ENCODE results near the gene TPSAB1. TPM values are rescaled to one million over a fixed set of nuclear protein-coding genes. Genes with fewer than 3 reads are reported as not detected.
"Not testable (repeated sequence)": the region's sequence is repeated elsewhere in the genome, so short reads cannot be mapped to it uniquely, and the experiment has no call there.

Gene TPSAB1
- total RNA-seq: not detected in 2 replicates

- not testable (repeated sequence) for H3K4me1 ChIP-seq (ENCODE audit: insufficient read depth, low read length); H3K36me3 ChIP-seq (ENCODE audit: insufficient read depth, low read length); H3K27ac ChIP-seq (ENCODE audit: low read depth, low read length); H3K27me3 ChIP-seq (ENCODE audit: insufficient read depth, low read length); H4K20me1 ChIP-seq (ENCODE audit: insufficient read depth, low read length); H3K4me2 ChIP-seq (ENCODE audit: insufficient read depth, low read length); DNase-seq (ENCODE audit: insufficient read length, low spot score, missing footprints); H3K79me2 ChIP-seq (ENCODE audit: insufficient read depth, low read length); H2AFZ ChIP-seq (ENCODE audit: low read length); H3K4me3 ChIP-seq (ENCODE audit: insufficient read depth, low read length); H3K9me3 ChIP-seq (ENCODE audit: low read depth, low read length)
Observed at GRCh38 chr16:1240436-1240835, at the start of gene TPSAB1. TPSAB1 (plus strand) TSS chr16:1240705; CDS start chr16:1240939, 234 bp downstream.

GRCh38 chr16:1190789-1191188 lies 49.7 kb upstream of the TPSAB1 start:
- H3K9me3 ChIP-seq (ENCODE audit: low read depth, low read length); DNase-seq (ENCODE audit: insufficient read length, low spot score, missing footprints); H4K20me1 ChIP-seq (ENCODE audit: insufficient read depth, low read length); H3K27me3 ChIP-seq (ENCODE audit: insufficient read depth, low read length); H3K36me3 ChIP-seq (ENCODE audit: insufficient read depth, low read length); H3K4me2 ChIP-seq (ENCODE audit: insufficient read depth, low read length); H3K27ac ChIP-seq (ENCODE audit: low read depth, low read length); H3K79me2 ChIP-seq (ENCODE audit: insufficient read depth, low read length); H3K4me1 ChIP-seq (ENCODE audit: insufficient read depth, low read length); H3K4me3 ChIP-seq (ENCODE audit: insufficient read depth, low read length); H2AFZ ChIP-seq (ENCODE audit: low read length): not testable (repeated sequence)

- Histone ChIP-seq H3K27me3 (ENCODE audit: insufficient read depth, low read length) (no peaks in the 10 kb centered on the region), H3K4me3 (ENCODE audit: insufficient read depth, low read length) (no peak overlapping the region), H3K4me1 (ENCODE audit: insufficient read depth, low read length) (no peaks in the 10 kb centered on the region), H3K4me2 (ENCODE audit: insufficient read depth, low read length) (no peak overlapping the region), H3K36me3 (ENCODE audit: insufficient read depth, low read length) (no peaks in the 10 kb centered on the region), H3K9me3 (ENCODE audit: low read depth, low read length) (no peaks in the 10 kb centered on the region), H3K79me2 (ENCODE audit: insufficient read depth, low read length) (no peaks in the 10 kb centered on the region), H4K20me1 (ENCODE audit: insufficient read depth, low read length) (no peaks in the 10 kb centered on the region), H3K27ac (ENCODE audit: low read depth, low read length) (no peak overlapping the region), H2AFZ (ENCODE audit: low read length) (no peak overlapping the region)
- no peak for TF ChIP-seq CTCF (IDR thresholded peaks at IDR 0.05; ENCODE audit: extremely low read depth, low read depth, low read length)
- DNase-seq (ENCODE audit: insufficient read length, low spot score, missing footprints): no peak
Observed at GRCh38 chr16:1192384-1193073, 48.0 kb upstream of the TPSAB1 start.

- H3K4me2 ChIP-seq (ENCODE audit: insufficient read depth, low read length): no peak overlapping the region
- H3K9me3 ChIP-seq (ENCODE audit: low read depth, low read length): no peaks in the 10 kb centered on the region
- H3K36me3 ChIP-seq (ENCODE audit: insufficient read depth, low read length): no peaks in the 10 kb centered on the region
- no peak for TF ChIP-seq CTCF (IDR thresholded peaks at IDR 0.05; ENCODE audit: extremely low read depth, low read depth, low read length)
- H3K4me1 ChIP-seq (ENCODE audit: insufficient read depth, low read length): no peaks in the 10 kb centered on the region
- no peaks in the 10 kb centered on the region for H3K27me3 ChIP-seq (ENCODE audit: insufficient read depth, low read length)
- H3K4me3 ChIP-seq (ENCODE audit: insufficient read depth, low read length): no peak overlapping the region
- H4K20me1 ChIP-seq (ENCODE audit: insufficient read depth, low read length): no peaks in the 10 kb centered on the region
- no peaks in the 10 kb centered on the region for H3K79me2 ChIP-seq (ENCODE audit: insufficient read depth, low read length)
- H2AFZ ChIP-seq (ENCODE audit: low read length): no peak overlapping the region
- H3K27ac ChIP-seq (ENCODE audit: low read depth, low read length): no peak overlapping the region
- DNase-seq (ENCODE audit: insufficient read length, low spot score, missing footprints): no peak
Observed at GRCh38 chr16:1193143-1193824, 47.2 kb upstream of the TPSAB1 start.
